ENCODE results near the gene BRSK1. TPM values are rescaled to one million over a fixed set of nuclear protein-coding genes. Genes with fewer than 3 reads are reported as not detected.
A peak's percentile ranks its signal among the peaks of the same experiment; 100 is the strongest.

The BRSK1 gene
- total and polyA plus RNA-seq, 2 of the 13 experiments (the other 11 are each of a cell fraction or from before 2014, with no cell fraction given), result 0.18 to 1.2 TPM

DNA sequence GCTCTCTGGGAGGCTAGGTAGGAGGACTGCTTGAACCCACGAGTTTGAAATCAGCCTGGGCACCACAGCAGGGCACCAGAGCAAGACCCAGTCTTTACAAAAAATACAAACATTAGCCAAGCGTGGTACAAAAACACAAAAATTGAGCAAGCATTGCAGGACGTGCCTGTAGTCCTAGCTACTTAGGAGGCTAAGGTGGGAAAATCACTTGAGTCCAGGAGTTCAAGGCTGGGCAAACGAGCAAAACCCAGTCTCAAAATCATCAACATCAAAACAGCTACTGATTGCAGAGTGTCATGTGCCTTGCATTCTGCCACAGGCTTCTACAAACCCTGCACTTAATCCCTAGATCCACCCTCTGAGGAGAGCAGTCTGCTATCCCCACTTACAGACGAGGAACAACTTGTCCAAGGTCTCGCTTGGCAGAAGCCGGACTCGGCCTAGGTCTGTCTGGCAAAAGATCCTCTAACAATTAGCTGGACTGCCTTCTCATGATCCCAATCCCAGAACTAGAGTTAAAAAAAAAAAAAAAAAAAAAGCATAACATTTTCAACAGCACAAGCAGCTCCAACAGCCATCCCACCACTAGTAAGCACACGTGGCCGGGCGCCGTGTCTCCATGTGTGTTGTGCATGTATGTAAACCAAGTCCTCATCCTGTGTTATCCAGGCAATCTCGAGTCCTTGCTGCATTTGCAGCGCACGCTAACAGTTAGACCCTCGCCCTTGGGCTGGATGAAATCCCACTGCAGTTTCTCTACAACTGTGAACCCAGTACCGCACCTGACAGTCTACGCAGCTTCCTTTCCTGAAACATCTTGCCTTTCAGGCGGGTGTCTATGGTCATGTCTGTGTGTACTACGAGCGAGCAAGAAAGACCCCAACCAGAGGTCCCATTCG lies 27.0 kb upstream of the BRSK1 start (continued):
- TF ChIP-seq, protein P1, sequence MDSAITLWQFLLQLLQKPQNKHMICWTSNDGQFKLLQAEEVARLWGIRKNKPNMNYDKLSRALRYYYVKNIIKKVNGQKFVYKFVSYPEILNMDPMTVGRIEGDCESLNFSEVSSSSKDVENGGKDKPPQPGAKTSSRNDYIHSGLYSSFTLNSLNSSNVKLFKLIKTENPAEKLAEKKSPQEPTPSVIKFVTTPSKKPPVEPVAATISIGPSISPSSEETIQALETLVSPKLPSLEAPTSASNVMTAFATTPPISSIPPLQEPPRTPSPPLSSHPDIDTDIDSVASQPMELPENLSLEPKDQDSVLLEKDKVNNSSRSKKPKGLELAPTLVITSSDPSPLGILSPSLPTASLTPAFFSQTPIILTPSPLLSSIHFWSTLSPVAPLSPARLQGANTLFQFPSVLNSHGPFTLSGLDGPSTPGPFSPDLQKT (CRISPR knock-in tag; IDR thresholded peaks at IDR 0.05; ENCODE audit: borderline replicate concordance), result no peak
- no peak for TF ChIP-seq RCOR2 (CRISPR knock-in tag; IDR thresholded peaks at IDR 0.05)
- TF ChIP-seq, protein P2, sequence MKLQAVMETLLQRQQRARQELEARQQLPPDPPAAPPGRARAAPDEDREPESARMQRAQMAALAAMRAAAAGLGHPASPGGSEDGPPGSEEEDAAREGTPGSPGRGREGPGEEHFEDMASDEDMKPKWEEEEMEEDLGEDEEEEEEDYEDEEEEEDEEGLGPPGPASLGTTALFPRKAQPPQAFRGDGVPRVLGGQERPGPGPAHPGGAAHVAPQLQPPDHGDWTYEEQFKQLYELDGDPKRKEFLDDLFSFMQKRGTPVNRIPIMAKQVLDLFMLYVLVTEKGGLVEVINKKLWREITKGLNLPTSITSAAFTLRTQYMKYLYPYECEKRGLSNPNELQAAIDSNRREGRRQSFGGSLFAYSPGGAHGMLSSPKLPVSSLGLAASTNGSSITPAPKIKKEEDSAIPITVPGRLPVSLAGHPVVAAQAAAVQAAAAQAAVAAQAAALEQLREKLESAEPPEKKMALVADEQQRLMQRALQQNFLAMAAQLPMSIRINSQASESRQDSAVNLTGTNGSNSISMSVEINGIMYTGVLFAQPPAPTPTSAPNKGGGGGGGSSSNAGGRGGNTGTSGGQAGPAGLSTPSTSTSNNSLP (IDR thresholded peaks at IDR 0.05; ENCODE audit: low read depth, low read length), result no peak
- peak; percentile 68 for TF ChIP-seq HDAC2 (CRISPR knock-in tag; IDR thresholded peaks at IDR 0.05)
- TF ChIP-seq THAP11 (CRISPR knock-in tag; IDR thresholded peaks at IDR 0.05), result 0 out of 2 replicates have a peak, but pooled peaks have one; percentile 13
- no peak for TF ChIP-seq NBN (conservative IDR thresholded peaks at IDR 0.05)
- no peak for TF ChIP-seq ZNF841 (CRISPR knock-in tag; IDR thresholded peaks at IDR 0.05; ENCODE audit: borderline replicate concordance)
- TF ChIP-seq, protein P3, sequence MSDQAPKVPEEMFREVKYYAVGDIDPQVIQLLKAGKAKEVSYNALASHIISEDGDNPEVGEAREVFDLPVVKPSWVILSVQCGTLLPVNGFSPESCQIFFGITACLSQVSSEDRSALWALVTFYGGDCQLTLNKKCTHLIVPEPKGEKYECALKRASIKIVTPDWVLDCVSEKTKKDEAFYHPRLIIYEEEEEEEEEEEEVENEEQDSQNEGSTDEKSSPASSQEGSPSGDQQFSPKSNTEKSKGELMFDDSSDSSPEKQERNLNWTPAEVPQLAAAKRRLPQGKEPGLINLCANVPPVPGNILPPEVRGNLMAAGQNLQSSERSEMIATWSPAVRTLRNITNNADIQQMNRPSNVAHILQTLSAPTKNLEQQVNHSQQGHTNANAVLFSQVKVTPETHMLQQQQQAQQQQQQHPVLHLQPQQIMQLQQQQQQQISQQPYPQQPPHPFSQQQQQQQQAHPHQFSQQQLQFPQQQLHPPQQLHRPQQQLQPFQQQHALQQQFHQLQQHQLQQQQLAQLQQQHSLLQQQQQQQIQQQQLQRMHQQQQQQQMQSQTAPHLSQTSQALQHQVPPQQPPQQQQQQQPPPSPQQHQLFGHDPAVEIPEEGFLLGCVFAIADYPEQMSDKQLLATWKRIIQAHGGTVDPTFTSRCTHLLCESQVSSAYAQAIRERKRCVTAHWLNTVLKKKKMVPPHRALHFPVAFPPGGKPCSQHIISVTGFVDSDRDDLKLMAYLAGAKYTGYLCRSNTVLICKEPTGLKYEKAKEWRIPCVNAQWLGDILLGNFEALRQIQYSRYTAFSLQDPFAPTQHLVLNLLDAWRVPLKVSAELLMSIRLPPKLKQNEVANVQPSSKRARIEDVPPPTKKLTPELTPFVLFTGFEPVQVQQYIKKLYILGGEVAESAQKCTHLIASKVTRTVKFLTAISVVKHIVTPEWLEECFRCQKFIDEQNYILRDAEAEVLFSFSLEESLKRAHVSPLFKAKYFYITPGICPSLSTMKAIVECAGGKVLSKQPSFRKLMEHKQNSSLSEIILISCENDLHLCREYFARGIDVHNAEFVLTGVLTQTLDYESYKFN (CRISPR knock-in tag; conservative IDR thresholded peaks at IDR 0.05), result peak; percentile 84
- TF ChIP-seq NCOR1 (IDR thresholded peaks at IDR 0.05; ENCODE audit: borderline replicate concordance, low read length), result no peak; the same call in 1 of the 2 replicates
- TF ChIP-seq MAFG (CRISPR knock-in tag; IDR thresholded peaks at IDR 0.05), result no peak
- no peak for TF ChIP-seq ZNF558 (CRISPR knock-in tag; IDR thresholded peaks at IDR 0.05; ENCODE audit: borderline replicate concordance)
- TF ChIP-seq, protein P4, sequence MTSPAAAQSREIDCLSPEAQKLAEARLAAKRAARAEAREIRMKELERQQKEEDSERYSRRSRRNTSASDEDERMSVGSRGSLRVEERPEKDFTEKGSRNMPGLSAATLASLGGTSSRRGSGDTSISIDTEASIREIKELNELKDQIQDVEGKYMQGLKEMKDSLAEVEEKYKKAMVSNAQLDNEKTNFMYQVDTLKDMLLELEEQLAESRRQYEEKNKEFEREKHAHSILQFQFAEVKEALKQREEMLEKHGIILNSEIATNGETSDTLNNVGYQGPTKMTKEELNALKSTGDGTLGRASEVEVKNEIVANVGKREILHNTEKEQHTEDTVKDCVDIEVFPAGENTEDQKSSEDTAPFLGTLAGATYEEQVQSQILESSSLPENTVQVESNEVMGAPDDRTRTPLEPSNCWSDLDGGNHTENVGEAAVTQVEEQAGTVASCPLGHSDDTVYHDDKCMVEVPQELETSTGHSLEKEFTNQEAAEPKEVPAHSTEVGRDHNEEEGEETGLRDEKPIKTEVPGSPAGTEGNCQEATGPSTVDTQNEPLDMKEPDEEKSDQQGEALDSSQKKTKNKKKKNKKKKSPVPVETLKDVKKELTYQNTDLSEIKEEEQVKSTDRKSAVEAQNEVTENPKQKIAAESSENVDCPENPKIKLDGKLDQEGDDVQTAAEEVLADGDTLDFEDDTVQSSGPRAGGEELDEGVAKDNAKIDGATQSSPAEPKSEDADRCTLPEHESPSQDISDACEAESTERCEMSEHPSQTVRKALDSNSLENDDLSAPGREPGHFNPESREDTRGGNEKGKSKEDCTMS (CRISPR knock-in tag; conservative IDR thresholded peaks at IDR 0.05), result no peak
- no peak for TF ChIP-seq ZNF629 (CRISPR knock-in tag; conservative IDR thresholded peaks at IDR 0.05)
- TF ChIP-seq ZNF878 (CRISPR knock-in tag; IDR thresholded peaks at IDR 0.05), result no peak
- TF ChIP-seq ZNF282 (IDR thresholded peaks at IDR 0.05; ENCODE audit: partially characterized antibody), result no peak
- no peak for TF ChIP-seq GZF1 (CRISPR knock-in tag; IDR thresholded peaks at IDR 0.05)
- no peak for TF ChIP-seq ZNF326 (CRISPR knock-in tag; IDR thresholded peaks at IDR 0.05; ENCODE audit: borderline replicate concordance)
- no peak for TF ChIP-seq JARID2 (CRISPR knock-in tag; IDR thresholded peaks at IDR 0.05; ENCODE audit: insufficient replicate concordance)
- TF ChIP-seq, protein P5, sequence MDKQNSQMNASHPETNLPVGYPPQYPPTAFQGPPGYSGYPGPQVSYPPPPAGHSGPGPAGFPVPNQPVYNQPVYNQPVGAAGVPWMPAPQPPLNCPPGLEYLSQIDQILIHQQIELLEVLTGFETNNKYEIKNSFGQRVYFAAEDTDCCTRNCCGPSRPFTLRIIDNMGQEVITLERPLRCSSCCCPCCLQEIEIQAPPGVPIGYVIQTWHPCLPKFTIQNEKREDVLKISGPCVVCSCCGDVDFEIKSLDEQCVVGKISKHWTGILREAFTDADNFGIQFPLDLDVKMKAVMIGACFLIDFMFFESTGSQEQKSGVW (CRISPR knock-in tag; IDR thresholded peaks at IDR 0.05; ENCODE audit: borderline replicate concordance), result no peak
- no peak for TF ChIP-seq ZFAT (CRISPR knock-in tag; conservative IDR thresholded peaks at IDR 0.05)
